ENCODE measurements around the gene CACNA2D1.

CACNA2D1 gene

GRCh38 chr7:82319674-82320118 is 123.9 kb downstream of the CACNA2D1 start:
- no peaks in the 10 kb centered on the region for H3K36me3 ChIP-seq (ENCODE audit: control insufficient read depth, insufficient read depth, low read length)
- H3K27ac ChIP-seq (ENCODE audit: low read length): no peak overlapping the region
- no peaks in the 10 kb centered on the region for H3K9me3 ChIP-seq (ENCODE audit: control insufficient read depth, insufficient read depth, low read length)
- DNase-seq (ENCODE audit: low read depth, low spot score): no peak
- no peak overlapping the region for H3K4me3 ChIP-seq (ENCODE audit: low read length)
- H3K27me3 ChIP-seq (ENCODE audit: control insufficient read depth, insufficient read depth, low read length): no peaks in the 10 kb centered on the region
- no peaks in the 10 kb centered on the region for H3K4me1 ChIP-seq (ENCODE audit: control insufficient read depth, insufficient read depth, low read length)
- no CpG with 5 or more reads among the region's 4 CpGs for WGBS (ENCODE audit: insufficient coverage, insufficient read length)

GRCh38 chr7:82318786-82319185 is 124.8 kb downstream of the CACNA2D1 start:
- H3K27me3 ChIP-seq (ENCODE audit: control insufficient read depth, insufficient read depth, low read length): no peaks in the 10 kb centered on the region
- DNase-seq (ENCODE audit: low read depth, low spot score): no peak
- no peaks in the 10 kb centered on the region for H3K9me3 ChIP-seq (ENCODE audit: control insufficient read depth, insufficient read depth, low read length)
- H3K36me3 ChIP-seq (ENCODE audit: control insufficient read depth, insufficient read depth, low read length): no peaks in the 10 kb centered on the region
- no peak overlapping the region for H3K27ac ChIP-seq (ENCODE audit: low read length)
- H3K4me1 ChIP-seq (ENCODE audit: control insufficient read depth, insufficient read depth, low read length): no peaks in the 10 kb centered on the region
- no peak overlapping the region for H3K4me3 ChIP-seq (ENCODE audit: low read length)

- Histone ChIP-seq H3K4me3 (ENCODE audit: low read length) (no peak overlapping the region), H3K27ac (ENCODE audit: low read length) (no peak overlapping the region)
- no CpG with 5 or more reads among the region's 2 CpGs for WGBS (ENCODE audit: insufficient coverage, insufficient read length)
These were observed 125.8 kb downstream of the CACNA2D1 start for GRCh38 chr7:82317760-82318159.

GRCh38 chr7:82317257-82317721 is 126.3 kb downstream of the CACNA2D1 start:
- Histone ChIP-seq H3K27ac (ENCODE audit: low read length) (no peak overlapping the region), H3K27me3 (ENCODE audit: control insufficient read depth, insufficient read depth, low read length) (no peaks in the 10 kb centered on the region)

More at GRCh38 chr7:82317760-82318159, 125.8 kb downstream of the CACNA2D1 start:
- Histone ChIP-seq H3K36me3 (ENCODE audit: control insufficient read depth, insufficient read depth, low read length) (no peaks in the 10 kb centered on the region), H3K4me1 (ENCODE audit: control insufficient read depth, insufficient read depth, low read length) (no peaks in the 10 kb centered on the region; the same call in 1 of the 2 replicates), H3K27me3 (ENCODE audit: control insufficient read depth, insufficient read depth, low read length) (no peaks in the 10 kb centered on the region), H3K9me3 (ENCODE audit: control insufficient read depth, insufficient read depth, low read length) (no peaks in the 10 kb centered on the region)
- DNase-seq (ENCODE audit: low read depth, low spot score): no peak

GRCh38 chr7:82313269-82313668 is 130.3 kb downstream of the CACNA2D1 start:
- Histone ChIP-seq H3K36me3 (ENCODE audit: control insufficient read depth, insufficient read depth, low read length) (no peaks in the 10 kb centered on the region), H3K4me3 (ENCODE audit: low read length) (no peak overlapping the region), H3K4me1 (ENCODE audit: control insufficient read depth, insufficient read depth, low read length) (no peaks in the 10 kb centered on the region; the same call in none of the 2 replicates), H3K9me3 (ENCODE audit: control insufficient read depth, insufficient read depth, low read length) (no peaks in the 10 kb centered on the region), H3K27ac (ENCODE audit: low read length) (peak overlapping the region; percentile 37), H3K27me3 (ENCODE audit: control insufficient read depth, insufficient read depth, low read length) (no peaks in the 10 kb centered on the region)
- no CpG with 5 or more reads among the region's 1 CpG for WGBS (ENCODE audit: insufficient coverage, insufficient read length)
- DNase-seq (ENCODE audit: low read depth, low spot score): no peak

More at GRCh38 chr7:82317257-82317721, 126.3 kb downstream of the CACNA2D1 start:
- DNase-seq (ENCODE audit: low read depth, low spot score): no peak
- Histone ChIP-seq H3K4me3 (ENCODE audit: low read length) (no peak overlapping the region), H3K4me1 (ENCODE audit: control insufficient read depth, insufficient read depth, low read length) (no peaks in the 10 kb centered on the region; the same call in none of the 2 replicates), H3K9me3 (ENCODE audit: control insufficient read depth, insufficient read depth, low read length) (no peaks in the 10 kb centered on the region), H3K36me3 (ENCODE audit: control insufficient read depth, insufficient read depth, low read length) (no peaks in the 10 kb centered on the region)
- no CpG with 5 or more reads among the region's 3 CpGs for WGBS (ENCODE audit: insufficient coverage, insufficient read length)

- Histone ChIP-seq H3K9me3 (ENCODE audit: control insufficient read depth, insufficient read depth, low read length) (no peaks in the 10 kb centered on the region), H3K4me3 (ENCODE audit: low read length) (no peak overlapping the region), H3K36me3 (ENCODE audit: control insufficient read depth, insufficient read depth, low read length) (no peaks in the 10 kb centered on the region), H3K27ac (ENCODE audit: low read length) (peak overlapping the region; percentile 37), H3K4me1 (ENCODE audit: control insufficient read depth, insufficient read depth, low read length) (no peaks in the 10 kb centered on the region; the same call in none of the 2 replicates), H3K27me3 (ENCODE audit: control insufficient read depth, insufficient read depth, low read length) (no peaks in the 10 kb centered on the region)
- peak; percentile 45 for DNase-seq (ENCODE audit: low read depth, low spot score)
- no CpG with 5 or more reads among the region's 5 CpGs for WGBS (ENCODE audit: insufficient coverage, insufficient read length)
These were observed 130.9 kb downstream of the CACNA2D1 start for GRCh38 chr7:82312646-82313045.

GRCh38 chr7:82305347-82306005 is 138.1 kb downstream of the CACNA2D1 start:
- Histone ChIP-seq H3K4me3 (ENCODE audit: low read length) (no peak overlapping the region), H3K9me3 (ENCODE audit: control insufficient read depth, insufficient read depth, low read length) (no peaks in the 10 kb centered on the region), H3K27me3 (ENCODE audit: control insufficient read depth, insufficient read depth, low read length) (no peaks in the 10 kb centered on the region), H3K27ac (ENCODE audit: low read length) (no peak overlapping the region), H3K36me3 (ENCODE audit: control insufficient read depth, insufficient read depth, low read length) (no peaks in the 10 kb centered on the region), H3K4me1 (ENCODE audit: control insufficient read depth, insufficient read depth, low read length) (no peaks in the 10 kb centered on the region; the same call in 1 of the 2 replicates)
- DNase-seq (ENCODE audit: low read depth, low spot score): no peak
- no CpG with 5 or more reads among the region's 4 CpGs for WGBS (ENCODE audit: insufficient coverage, insufficient read length)

GRCh38 chr7:82294865-82295264 is 148.7 kb downstream of the CACNA2D1 start:
- H3K36me3 ChIP-seq (ENCODE audit: control insufficient read depth, insufficient read depth, low read length): no peaks in the 10 kb centered on the region
- H3K4me3 ChIP-seq (ENCODE audit: low read length): no peak overlapping the region
- no peak for DNase-seq (ENCODE audit: low read depth, low spot score)
- no peaks in the 10 kb centered on the region; the same call in 1 of the 2 replicates for H3K4me1 ChIP-seq (ENCODE audit: control insufficient read depth, insufficient read depth, low read length)
- no peak overlapping the region for H3K27ac ChIP-seq (ENCODE audit: low read length)
- no CpG with 5 or more reads among the region's 1 CpG for WGBS (ENCODE audit: insufficient coverage, insufficient read length)
- H3K9me3 ChIP-seq (ENCODE audit: control insufficient read depth, insufficient read depth, low read length): no peaks in the 10 kb centered on the region
- no peaks in the 10 kb centered on the region for H3K27me3 ChIP-seq (ENCODE audit: control insufficient read depth, insufficient read depth, low read length)

- Histone ChIP-seq H3K27me3 (ENCODE audit: control insufficient read depth, insufficient read depth, low read length) (no peaks in the 10 kb centered on the region), H3K36me3 (ENCODE audit: control insufficient read depth, insufficient read depth, low read length) (no peaks in the 10 kb centered on the region), H3K9me3 (ENCODE audit: control insufficient read depth, insufficient read depth, low read length) (no peaks in the 10 kb centered on the region), H3K4me3 (ENCODE audit: low read length) (no peak overlapping the region), H3K4me1 (ENCODE audit: control insufficient read depth, insufficient read depth, low read length) (no peaks in the 10 kb centered on the region; the same call in 1 of the 2 replicates), H3K27ac (ENCODE audit: low read length) (no peak overlapping the region)
- no CpG with 5 or more reads among the region's 1 CpG for WGBS (ENCODE audit: insufficient coverage, insufficient read length)
- DNase-seq (ENCODE audit: low read depth, low spot score): no peak
These were observed 149.2 kb downstream of the CACNA2D1 start for GRCh38 chr7:82294382-82294784.

- H3K27me3 ChIP-seq (ENCODE audit: control insufficient read depth, insufficient read depth, low read length): no peaks in the 10 kb centered on the region
- whole genome bisulfite sequencing (ENCODE audit: insufficient coverage, insufficient read length): no CpG with 5 or more reads among the region's 1 CpG
- no peaks in the 10 kb centered on the region for H3K36me3 ChIP-seq (ENCODE audit: control insufficient read depth, insufficient read depth, low read length)
These were observed 150.1 kb downstream of the CACNA2D1 start for GRCh38 chr7:82293467-82293866.

GRCh38 chr7:82291931-82292330 is 151.6 kb downstream of the CACNA2D1 start:
- WGBS (ENCODE audit: insufficient coverage, insufficient read length): 100% methylated on average over 1 of the region's 1 CpG
- Histone ChIP-seq H3K4me3 (ENCODE audit: low read length) (no peak overlapping the region), H3K4me1 (ENCODE audit: control insufficient read depth, insufficient read depth, low read length) (no peaks in the 10 kb centered on the region; the same call in 1 of the 2 replicates), H3K27ac (ENCODE audit: low read length) (no peak overlapping the region), H3K27me3 (ENCODE audit: control insufficient read depth, insufficient read depth, low read length) (no peaks in the 10 kb centered on the region), H3K9me3 (ENCODE audit: control insufficient read depth, insufficient read depth, low read length) (no peaks in the 10 kb centered on the region), H3K36me3 (ENCODE audit: control insufficient read depth, insufficient read depth, low read length) (no peaks in the 10 kb centered on the region)
- DNase-seq (ENCODE audit: low read depth, low spot score): no peak

More at GRCh38 chr7:82293467-82293866, 150.1 kb downstream of the CACNA2D1 start:
- no peak overlapping the region for H3K4me3 ChIP-seq (ENCODE audit: low read length)
- H3K27ac ChIP-seq (ENCODE audit: low read length): no peak overlapping the region
- no peaks in the 10 kb centered on the region for H3K9me3 ChIP-seq (ENCODE audit: control insufficient read depth, insufficient read depth, low read length)
- no peaks in the 10 kb centered on the region; the same call in 1 of the 2 replicates for H3K4me1 ChIP-seq (ENCODE audit: control insufficient read depth, insufficient read depth, low read length)
- DNase-seq (ENCODE audit: low read depth, low spot score): no peak
